GM12878 (cell line): ENCODE measurements around the gene CCDC28A. TPM values are rescaled to one million over a fixed set of nuclear protein-coding genes. Genes with fewer than 3 reads are reported as not detected.

Experiments used
- ATAC-seq: fragments of 200-7000 bp; cut with Tn5 transposase; 3 replicates; pipeline ENCODE4 v1.9.1; 2020; ENCODE audit warnings: mild to moderate bottlenecking, moderate library complexity
- BruUV-seq: library from RNA; stranded (reverse); fragments of 400-500 nt; replicated peaks from 2 replicates; lab custom pipeline; 2021; lab: Mats Ljungman, UMichigan
- CTCF ChIA-PET: fragments of 300-600 bp; sonication (Branson Sonifier 250); formaldehyde crosslinking; extraction: SDS; loops from one replicate; lab custom pipeline; 2021; ENCODE audit warnings: inconsistent platforms; lab: Yijun Ruan, JAX
- POLR2A ChIA-PET: fragments of 350-600 bp; formaldehyde crosslinking; extraction: SDS; loops from one replicate; lab custom pipeline; 2021; ENCODE audit warnings: inconsistent platforms; lab: Charles Lee
- RAD21 ChIA-PET: fragments of 300-600 bp; sonication (Branson Sonifier 250); formaldehyde crosslinking; loops from one replicate; lab custom pipeline; 2023; ENCODE audit warnings: antibody characterized with exemption; ENCODE audit not compliant: unreplicated experiment; lab: Charles Lee
- SMC1A ChIA-PET: fragments of 300-600 bp; sonication (Branson Sonifier 250); formaldehyde crosslinking; loops from one replicate; lab custom pipeline; 2023; ENCODE audit not compliant: unreplicated experiment, uncharacterized antibody; lab: Charles Lee
- DNase-seq: peaks from one replicate; pipeline ENCODE4 v3.0.0-alpha.2; 2011; ENCODE audit warnings: low read depth, low spot score
- FAIRE-seq: peaks from 3 replicates; lab custom pipeline; 2011; peaks lifted over from hg19 to GRCh38; lab: Jason Lieb, UNC
- H2AFZ ChIP-seq: 2 replicates; pipeline ENCODE4 v1.6.0; 2011; ENCODE audit warnings: low read depth, low read length, control low read depth; ENCODE audit not compliant: control insufficient read depth
- H3K27ac ChIP-seq: 2 replicates; pipeline ENCODE4 v1.5.1; 2011; ENCODE audit warnings: control low read depth; ENCODE audit not compliant: control insufficient read depth, insufficient read depth
- H3K27me3 ChIP-seq, 2 experiments: replicated peaks in 1 of 2; 2 replicates each; pipeline versions ENCODE4 v1.6.0 to v1.6.1; 2011; ENCODE audit warnings: low read length in 1 of 2; ENCODE audit not compliant: control insufficient read depth in 2 of 2, insufficient read depth in 2 of 2
- H3K36me3 ChIP-seq, 2 experiments: 2 replicates each; pipeline ENCODE4 v1.5.1; 2011; ENCODE audit warnings: low read length in 1 of 2; ENCODE audit not compliant: control insufficient read depth in 2 of 2, insufficient read depth in 2 of 2
- H3K4me1 ChIP-seq: 2 replicates; pipeline ENCODE4 v1.6.1; 2011; ENCODE audit warnings: mild to moderate bottlenecking, low read length, moderate library complexity, mixed read lengths; ENCODE audit not compliant: control insufficient read depth, insufficient read depth
- H3K4me2 ChIP-seq: 2 replicates; pipeline ENCODE4 v1.6.0; 2011; ENCODE audit warnings: control low read depth; ENCODE audit not compliant: control insufficient read depth, insufficient read depth
- H3K4me3 ChIP-seq: fragments of 200-600 bp; sonication (generic); 2 replicates; pipeline ENCODE4 v1.5.1; 2016
- H3K79me2 ChIP-seq: 2 replicates; pipeline ENCODE4 v1.6.0; 2011; ENCODE audit warnings: low read length; ENCODE audit not compliant: control insufficient read depth, insufficient read depth
- H3K9ac ChIP-seq: 2 replicates; pipeline ENCODE4 v1.8.0; 2011; ENCODE audit warnings: low read length, control low read depth, mixed read lengths; ENCODE audit not compliant: control insufficient read depth, insufficient read depth
- H3K9me3 ChIP-seq: replicated peaks from 3 replicates; pipeline ENCODE4 v1.5.1; 2011; ENCODE audit warnings: mild to moderate bottlenecking, low read length; ENCODE audit not compliant: control insufficient read depth, insufficient read depth
- H4K20me1 ChIP-seq: 2 replicates; pipeline ENCODE4 v1.6.0; 2011; ENCODE audit not compliant: control insufficient read depth, insufficient read depth
- ASH2L ChIP-seq: fragments of 300-600, 200-600 bp; sonication (generic); IDR thresholded peaks from 2 replicates; pipeline ENCODE4 v1.6.1; 2017; ENCODE audit warnings: low read depth, mild to moderate bottlenecking, borderline replicate concordance
- BMI1 ChIP-seq: fragments of 450-650 bp; IDR thresholded peaks from 2 replicates; pipeline ENCODE4 v1.6.1; 2016; ENCODE audit warnings: mild to moderate bottlenecking, moderate library complexity, borderline replicate concordance
- FOS ChIP-seq: IDR thresholded peaks from 3 replicates; pipeline ENCODE4 v1.6.1; 2011; ENCODE audit warnings: borderline replicate concordance; ENCODE audit not compliant: insufficient read length; ENCODE audit errors: extremely low read depth
- GATAD2B ChIP-seq: fragments of 450-650 bp; conservative IDR thresholded peaks from 2 replicates; pipeline ENCODE4 v1.6.1; 2017; ENCODE audit warnings: low read depth, mild to moderate bottlenecking, moderate library complexity
- IRF3 ChIP-seq: fragments of 450-650 bp; IDR thresholded peaks from 2 replicates; pipeline ENCODE4 v1.6.1; 2014; ENCODE audit warnings: mild to moderate bottlenecking
- NFYB ChIP-seq: IDR thresholded peaks from 2 replicates; pipeline ENCODE4 v1.6.1; 2011; ENCODE audit warnings: low read depth, mild to moderate bottlenecking, low read length, improper control_type of control experiment, moderate library complexity; ENCODE audit not compliant: insufficient read depth
- SKIL ChIP-seq: fragments of 450-650 bp; IDR thresholded peaks from 2 replicates; pipeline ENCODE4 v1.6.1; 2017; ENCODE audit warnings: mild to moderate bottlenecking, low read depth, inconsistent platforms; ENCODE audit not compliant: poor library complexity, severe bottlenecking
- SPI1 ChIP-seq: IDR thresholded peaks from 2 replicates; pipeline ENCODE4 v1.6.1; 2011; ENCODE audit warnings: low read depth, mild to moderate bottlenecking, low read length, moderate library complexity, borderline replicate concordance; ENCODE audit not compliant: insufficient read depth
- TBL1XR1 ChIP-seq: IDR thresholded peaks from 2 replicates; pipeline ENCODE4 v1.6.1; 2012; ENCODE audit warnings: low read depth, low read length, improper control_type of control experiment
- WRNIP1 ChIP-seq: IDR thresholded peaks from 2 replicates; pipeline ENCODE4 v1.6.1; 2011; ENCODE audit warnings: low read depth, low read length, improper control_type of control experiment, borderline replicate concordance
- ZNF24 ChIP-seq: fragments of 450-650 bp; IDR thresholded peaks from 2 replicates; pipeline ENCODE4 v1.6.1; 2017; ENCODE audit warnings: antibody characterized with exemption, mild to moderate bottlenecking
- ZZZ3 ChIP-seq: IDR thresholded peaks from 2 replicates; pipeline ENCODE4 v1.6.1; 2011; ENCODE audit warnings: low read depth; ENCODE audit not compliant: control insufficient read depth, insufficient read length
- WGBS: methylation state at CpG from one replicate; pipeline ENCODE4 v1.1.6; 2016; ENCODE audit warnings: low lambda C conversion rate; ENCODE audit not compliant: insufficient replicate concordance, insufficient coverage; ENCODE audit errors: missing lambda C conversion rate; 5-methylcytosine and 5-hydroxymethylcytosine counted together
- in situ Hi-C: fragments of 300-500 bp; cut with MboI; formaldehyde crosslinking; loops from 9 replicates; pipeline ENCODE4 v1.14.3; 2018; ENCODE audit warnings: mixed read lengths
- intact Hi-C: fragments of 100-400 bp; cut with micrococcal nuclease; formaldehyde crosslinking; loops from one replicate; pipeline ENCODE4 v1.14.2; 2022; ENCODE audit not compliant: unreplicated experiment
- polyA plus RNA-seq, 11 experiments: library from polyadenylated mRNA; depleted of rRNA in 4 of 11; unstranded in 6 of 11; stranded (reverse) in 5 of 11; fragments of >200 nt; fragmentation: Nextera tagmentation in 4 of 11; fragmentation: Illumina TruSeq in 1 of 11; extraction: Ambion mirVana in 4 of 11; extraction: Trizol in 1 of 11; gene quantifications; 1 replicate in 1 of 11; 2 replicates in 10 of 11; pipeline versions ENCODE4 v1.2.1 to v1.2.3, GENCODE V29; 2011 to 2016; ENCODE audit warnings: inconsistent platforms in 2 of 11, missing spikeins in 2 of 11, low read depth in 1 of 11
- total RNA-seq, 4 experiments: library from RNA; depleted of rRNA in 3 of 4; stranded (reverse); fragments of >200 nt in 3 of 4; fragmentation: Illumina TruSeq in 1 of 4; extraction: Trizol in 1 of 4; gene quantifications; 2 replicates each; pipeline versions ENCODE4 v1.2.1 to v1.2.3, GENCODE V29; 2013 to 2021

CCDC28A gene
- total and polyA plus RNA-seq, 10 of the 15 experiments (the other 5 are each of a cell fraction or from before 2014, with no cell fraction given): 13.5 to 38.8 (median 19.2) TPM

- ChIA-PET RAD21 (interaction anchor here (0.6 to 0.7 kb wide), 3 partner anchors 26 to 287 kb away, joined by 3 to 4 read pairs (median 3); no protein-coding TSS in a partner anchor), CTCF (no interaction called here), SMC1A (interaction anchor here (0.6 to 1.8 kb wide), 3 partner anchors 33 to 132 kb away, joined by 3 to 4 read pairs (median 4); no protein-coding TSS in a partner anchor), POLR2A (interaction anchor here (0.6 kb wide), 2 partner anchors 263 to 990 kb away, joined by 3 to 6 read pairs; no protein-coding TSS in a partner anchor)
- no peak overlapping the region for H3K4me3 ChIP-seq
- H3K27me3 ChIP-seq: no peaks in the 10 kb centered on the region
- intact Hi-C loops: no loop called here
- no peak for FAIRE-seq
- H3K4me2 ChIP-seq: no peak overlapping the region
- DNase-seq: no peak
- in situ Hi-C loops: no loop called here
- H3K9me3 ChIP-seq: no peaks in the 10 kb centered on the region
- 45% methylated on average over 3 of the region's 3 CpGs for WGBS
- no TSS peak for BruUV-seq
- no peak for ATAC-seq
- H3K4me1 ChIP-seq: no peaks in the 10 kb centered on the region
- no peak overlapping the region for H2AFZ ChIP-seq
- no peaks in the 10 kb centered on the region for H3K36me3 ChIP-seq
- no peak overlapping the region for H3K27ac ChIP-seq
- H4K20me1 ChIP-seq: no peaks in the 10 kb centered on the region
- H3K79me2 ChIP-seq: no peaks in the 10 kb centered on the region
- no peak overlapping the region for H3K9ac ChIP-seq
- no peak for TF ChIP-seq FOS
- TF ChIP-seq SPI1: 0 out of 2 replicates have a peak, but pooled peaks have one; percentile 11
These were observed 49.6 kb upstream of the CCDC28A start for GRCh38 chr6:138724015-138724414.

GRCh38 chr6:138726066-138726756 is 47.4 kb upstream of the CCDC28A start:
- no TSS peak for BruUV-seq
- in situ Hi-C loops: no loop called here
- H3K4me1 ChIP-seq: no peaks in the 10 kb centered on the region
- no peaks in the 10 kb centered on the region for H3K9me3 ChIP-seq
- H4K20me1 ChIP-seq: no peaks in the 10 kb centered on the region
- ATAC-seq (no peak), FAIRE-seq (no peak), DNase-seq (no peak)
- H3K9ac ChIP-seq: no peak overlapping the region
- no peak overlapping the region for H3K4me3 ChIP-seq
- intact Hi-C loops: no loop called here
- no peaks in the 10 kb centered on the region for H3K36me3 ChIP-seq
- ChIA-PET POLR2A (interaction anchor here (0.6 to 1.2 kb wide), 4 partner anchors 10 to 667 kb away, joined by 3 to 6 read pairs (median 4); no protein-coding TSS in a partner anchor), CTCF (interaction anchor here (0.5 to 2.9 kb wide), 8 partner anchors 11 to 448 kb away, joined by 3 to 14 read pairs (median 4); no protein-coding TSS in a partner anchor), SMC1A (interaction anchor here (0.7 to 1.6 kb wide), 11 partner anchors 14 to 137 kb away, joined by 3 to 5 read pairs (median 3); no protein-coding TSS in a partner anchor), RAD21 (interaction anchor here (0.9 to 1.4 kb wide), 7 partner anchors 9 to 227 kb away, joined by 3 to 5 read pairs (median 4); no protein-coding TSS in a partner anchor)
- H3K4me2 ChIP-seq: no peak overlapping the region
- H2AFZ ChIP-seq: no peak overlapping the region
- WGBS: 55% methylated on average over 7 of the region's 7 CpGs
- H3K79me2 ChIP-seq: no peaks in the 10 kb centered on the region
- no peaks in the 10 kb centered on the region for H3K27me3 ChIP-seq
- H3K27ac ChIP-seq: no peak overlapping the region
- TF ChIP-seq ZZZ3 (no peak), BMI1 (no peak), ASH2L (no peak), TBL1XR1 (no peak), WRNIP1 (no peak), ZNF24 (no peak), IRF3 (no peak), SPI1 (no peak), NFYB (no peak), SKIL (no peak), GATAD2B (no peak)
